GM21367 (cell line): ENCODE results near the gene APPL2.

Source experiments
- ATAC-seq: cut with Tn5 transposase; IDR thresholded peaks from one replicate; pipeline ENCODE4 v1.9.1; 2021; ENCODE audit not compliant: unreplicated experiment

Gene APPL2

GRCh38 chr12:105223884-105224283 is 12.1 kb downstream of the APPL2 start:
- ATAC-seq: no peak

- ATAC-seq: no peak
These were observed 12.6 kb downstream of the APPL2 start for GRCh38 chr12:105223352-105223845.

GRCh38 chr12:105222726-105223351 is 13.1 kb downstream of the APPL2 start:
- ATAC-seq: no peak

GRCh38 chr12:105222284-105222655 is 13.7 kb downstream of the APPL2 start:
- no peak for ATAC-seq

GRCh38 chr12:105221583-105222283 is 14.2 kb downstream of the APPL2 start:
- ATAC-seq: no peak

- no peak for ATAC-seq
These were observed 15.1 kb downstream of the APPL2 start for GRCh38 chr12:105220929-105221290.

- ATAC-seq: no peak
These were observed 15.6 kb downstream of the APPL2 start for GRCh38 chr12:105220150-105220928.

- ATAC-seq: no peak
These were observed 16.5 kb downstream of the APPL2 start for GRCh38 chr12:105219261-105220028.

GRCh38 chr12:105218434-105218833 is 17.5 kb downstream of the APPL2 start:
- no peak for ATAC-seq

- ATAC-seq: no peak
These were observed 21.2 kb downstream of the APPL2 start for GRCh38 chr12:105214670-105215375.

- ATAC-seq: no peak
These were observed 21.8 kb downstream of the APPL2 start for GRCh38 chr12:105214148-105214547.

- no peak for ATAC-seq
These were observed 23.5 kb downstream of the APPL2 start for GRCh38 chr12:105212438-105212837.

GRCh38 chr12:105209091-105209490 is 26.9 kb downstream of the APPL2 start:
- ATAC-seq: no peak

GRCh38 chr12:105206686-105207374 is 29.1 kb downstream of the APPL2 start:
- no peak for ATAC-seq

- ATAC-seq: no peak
These were observed 30.5 kb downstream of the APPL2 start for GRCh38 chr12:105205322-105206048.

- no peak for ATAC-seq
These were observed 31.1 kb downstream of the APPL2 start for GRCh38 chr12:105204916-105205315.

- no peak for ATAC-seq
These were observed 31.8 kb downstream of the APPL2 start for GRCh38 chr12:105204127-105204526.

GRCh38 chr12:105202202-105202601 is 33.8 kb downstream of the APPL2 start:
- ATAC-seq: no peak

GRCh38 chr12:105201299-105201698 is 34.7 kb downstream of the APPL2 start:
- no peak for ATAC-seq
